NB4 (cell line): ENCODE measurements around the gene ARFGAP1.

ENCODE experiments used
- CTCF ChIP-seq: IDR thresholded peaks from one replicate; pipeline ENCODE4 v1.5.1; 2012; ENCODE audit warnings: low read depth, low read length
- POLR2A ChIP-seq: IDR thresholded peaks from 2 replicates; pipeline ENCODE4 v1.6.1; 2011; ENCODE audit warnings: mild to moderate bottlenecking; ENCODE audit not compliant: insufficient read length; ENCODE audit errors: extremely low read depth
- TF ChIP-seq, protein P1 (sequence below): IDR thresholded peaks from 2 replicates; pipeline ENCODE4 v1.6.1; 2011; ENCODE audit warnings: low read depth, low read length

DNA sequence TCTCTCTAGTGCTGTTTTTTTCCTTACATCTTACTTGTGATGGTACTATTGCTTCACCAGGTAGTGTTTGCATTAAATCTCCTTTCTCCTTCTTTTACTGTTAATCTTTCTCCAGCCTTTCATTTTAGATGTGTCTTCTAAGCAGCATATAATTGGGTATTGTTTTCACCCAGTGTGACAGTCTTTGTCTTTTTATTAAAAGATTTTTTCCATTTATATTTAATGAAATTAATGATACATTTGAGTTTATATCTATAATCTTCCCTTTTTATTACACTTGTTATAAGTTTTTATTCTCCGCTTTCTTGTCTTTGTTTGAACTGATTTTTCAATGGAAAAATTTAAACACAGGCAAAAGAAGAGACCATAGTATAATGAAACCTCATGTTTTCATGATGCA is 29.1 kb downstream of the ARFGAP1 start:
- TF ChIP-seq CTCF (no peak), POLR2A (no peak)
- TF ChIP-seq, protein P1, sequence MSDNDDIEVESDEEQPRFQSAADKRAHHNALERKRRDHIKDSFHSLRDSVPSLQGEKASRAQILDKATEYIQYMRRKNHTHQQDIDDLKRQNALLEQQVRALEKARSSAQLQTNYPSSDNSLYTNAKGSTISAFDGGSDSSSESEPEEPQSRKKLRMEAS: no peak
